NB4 (cell line): Measurements from ENCODE around the gene GADD45G.

Experiments used
- DNase-seq: peaks from one replicate; pipeline ENCODE4 v3.0.0; 2010; ENCODE audit warnings: low read depth
- H3K4me3 ChIP-seq: one replicate; pipeline ENCODE4 v1.5.1; 2011; ENCODE audit warnings: mild to moderate bottlenecking, low read depth, low read length, moderate library complexity
- CTCF ChIP-seq: IDR thresholded peaks from one replicate; pipeline ENCODE4 v1.5.1; 2012; ENCODE audit warnings: low read depth, low read length
- MAX ChIP-seq: IDR thresholded peaks from 2 replicates; pipeline ENCODE4 v1.6.1; 2011; ENCODE audit warnings: low read depth, low read length
- MYC ChIP-seq: IDR thresholded peaks from 2 replicates; pipeline ENCODE4 v1.6.1; 2011; ENCODE audit warnings: low read depth, low read length
- POLR2A ChIP-seq: IDR thresholded peaks from 2 replicates; pipeline ENCODE4 v1.6.1; 2011; ENCODE audit warnings: mild to moderate bottlenecking; ENCODE audit not compliant: insufficient read length; ENCODE audit errors: extremely low read depth

Gene GADD45G

GRCh38 chr9:89605465-89606048 lies 745 bp downstream of the GADD45G start:
- no peak for TF ChIP-seq POLR2A
- no peak for TF ChIP-seq MYC
- no peak for TF ChIP-seq CTCF
- TF ChIP-seq MAX = no peak
- peak overlapping the region; percentile 43 for H3K4me3 ChIP-seq

GRCh38 chr9:89606049-89606623 lies 1.3 kb downstream of the GADD45G start:
- TF ChIP-seq CTCF = no peak
- no peak for TF ChIP-seq MYC
- TF ChIP-seq MAX = no peak; the same call in 1 of the 2 replicates
- H3K4me3 ChIP-seq = peak overlapping the region; percentile 43
- DNase-seq = peak; percentile 85

More at GRCh38 chr9:89605465-89606048, 745 bp downstream of the GADD45G start:
- DNase-seq = peak; percentile 64

- peak; percentile 69 for DNase-seq
- TF ChIP-seq MAX = no peak
- no peak for TF ChIP-seq CTCF
- TF ChIP-seq MYC = no peak
- TF ChIP-seq POLR2A = no peak
- peak overlapping the region; percentile 34 for H3K4me3 ChIP-seq
These were observed 2.0 kb downstream of the GADD45G start for GRCh38 chr9:89606624-89607311.

- TF ChIP-seq CTCF = no peak
- DNase-seq = no peak
- H3K4me3 ChIP-seq = no peak overlapping the region
These were observed 4.0 kb downstream of the GADD45G start for GRCh38 chr9:89608641-89609335.

- no peak for DNase-seq
- H3K4me3 ChIP-seq = no peak overlapping the region
- TF ChIP-seq MYC (no peak), MAX (no peak), CTCF (no peak), POLR2A (no peak)
These were observed 4.7 kb downstream of the GADD45G start for GRCh38 chr9:89609426-89610006.
